ENCODE data around the gene TBC1D22A.

Gene TBC1D22A

DNA sequence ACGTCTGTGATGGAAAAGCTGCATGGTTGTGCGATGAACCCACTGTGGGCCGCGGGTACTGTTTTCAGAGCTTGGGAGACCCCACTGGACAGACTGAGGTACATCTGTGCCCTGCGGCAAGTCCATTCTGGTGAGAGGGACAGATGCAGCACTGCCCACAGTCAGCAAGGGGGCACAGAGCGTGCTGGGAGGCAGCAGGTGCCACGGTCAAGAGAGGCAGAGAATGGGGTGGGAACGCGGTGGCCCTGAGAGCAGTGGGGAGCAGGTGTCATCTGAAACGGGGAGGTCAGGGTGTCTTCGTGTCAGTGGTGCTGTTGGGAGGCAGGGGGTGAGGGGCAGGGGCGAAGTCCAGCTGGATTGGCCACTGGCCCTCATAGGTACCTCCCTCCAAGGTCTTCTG is 32.0 kb downstream of the TBC1D22A start:
- no peak for DNase-seq (ENCODE audit: low read depth in 2 of 2)

DNA sequence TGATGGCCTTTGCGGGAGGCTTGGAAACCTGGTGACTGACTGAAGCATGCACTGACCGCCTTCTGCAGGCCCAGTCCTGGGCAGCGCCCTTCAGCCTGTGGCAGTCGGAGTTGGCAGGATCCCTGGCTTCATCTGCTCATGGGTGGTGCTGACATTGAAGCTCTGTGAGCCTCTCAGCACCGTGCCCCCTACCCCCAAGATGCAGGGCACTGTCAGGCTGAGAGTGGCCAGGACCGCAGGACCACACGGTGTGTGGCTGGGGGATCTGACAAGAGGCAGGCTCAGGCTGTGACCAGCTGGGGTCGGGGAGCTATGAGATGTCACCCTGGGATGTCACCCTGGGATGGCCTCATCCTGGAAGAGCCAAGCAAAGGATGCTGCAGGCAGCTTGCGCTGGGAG is 32.7 kb downstream of the TBC1D22A start:
- DNase-seq (ENCODE audit: low read depth in 2 of 2), result no peak

GRCh38 chr22:46795845-46796565 is 33.6 kb downstream of the TBC1D22A start:
- no peak for DNase-seq (ENCODE audit: low read depth in 2 of 2)

- DNase-seq (ENCODE audit: low read depth in 2 of 2), result no peak
Measured at GRCh38 chr22:46796566-46797195, 34.2 kb downstream of the TBC1D22A start.

DNA sequence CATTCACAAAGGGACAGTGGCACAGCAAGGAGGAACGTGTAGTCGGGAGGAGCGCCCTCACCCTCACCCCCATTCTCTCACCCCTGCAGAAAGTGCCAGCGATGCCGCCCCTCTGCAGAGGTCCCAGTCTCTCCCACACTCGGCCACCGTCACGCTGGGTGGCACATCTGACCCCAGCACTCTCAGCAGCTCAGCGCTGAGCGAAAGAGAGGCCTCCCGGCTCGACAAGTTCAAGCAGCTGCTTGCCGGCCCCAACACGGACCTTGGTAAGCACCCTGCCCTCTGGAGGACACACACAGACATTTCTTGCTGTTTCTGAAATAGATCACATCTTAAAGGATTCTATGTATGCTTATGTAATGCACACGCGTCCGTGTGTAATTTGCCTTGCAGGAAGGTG is 34.9 kb downstream of the TBC1D22A start:
- no peak for DNase-seq (ENCODE audit: low read depth in 2 of 2)

DNA sequence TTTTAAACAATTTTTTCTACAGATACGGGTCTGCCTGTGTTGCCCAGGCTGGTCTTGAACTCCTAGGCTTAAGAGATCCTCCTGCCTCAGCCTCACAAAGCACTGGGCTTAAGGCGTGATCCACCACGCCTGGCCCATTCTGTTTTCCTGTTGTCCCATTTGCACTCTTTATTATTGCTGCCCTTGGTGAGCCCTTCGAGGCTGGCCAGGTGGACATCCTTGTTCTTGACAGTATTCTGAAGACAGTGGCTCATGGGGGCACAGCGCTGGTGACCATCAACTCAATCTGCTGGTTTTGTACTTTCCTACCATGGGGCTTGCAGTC is 35.6 kb downstream of the TBC1D22A start:
- DNase-seq (ENCODE audit: low read depth in 2 of 2), result no peak

DNA sequence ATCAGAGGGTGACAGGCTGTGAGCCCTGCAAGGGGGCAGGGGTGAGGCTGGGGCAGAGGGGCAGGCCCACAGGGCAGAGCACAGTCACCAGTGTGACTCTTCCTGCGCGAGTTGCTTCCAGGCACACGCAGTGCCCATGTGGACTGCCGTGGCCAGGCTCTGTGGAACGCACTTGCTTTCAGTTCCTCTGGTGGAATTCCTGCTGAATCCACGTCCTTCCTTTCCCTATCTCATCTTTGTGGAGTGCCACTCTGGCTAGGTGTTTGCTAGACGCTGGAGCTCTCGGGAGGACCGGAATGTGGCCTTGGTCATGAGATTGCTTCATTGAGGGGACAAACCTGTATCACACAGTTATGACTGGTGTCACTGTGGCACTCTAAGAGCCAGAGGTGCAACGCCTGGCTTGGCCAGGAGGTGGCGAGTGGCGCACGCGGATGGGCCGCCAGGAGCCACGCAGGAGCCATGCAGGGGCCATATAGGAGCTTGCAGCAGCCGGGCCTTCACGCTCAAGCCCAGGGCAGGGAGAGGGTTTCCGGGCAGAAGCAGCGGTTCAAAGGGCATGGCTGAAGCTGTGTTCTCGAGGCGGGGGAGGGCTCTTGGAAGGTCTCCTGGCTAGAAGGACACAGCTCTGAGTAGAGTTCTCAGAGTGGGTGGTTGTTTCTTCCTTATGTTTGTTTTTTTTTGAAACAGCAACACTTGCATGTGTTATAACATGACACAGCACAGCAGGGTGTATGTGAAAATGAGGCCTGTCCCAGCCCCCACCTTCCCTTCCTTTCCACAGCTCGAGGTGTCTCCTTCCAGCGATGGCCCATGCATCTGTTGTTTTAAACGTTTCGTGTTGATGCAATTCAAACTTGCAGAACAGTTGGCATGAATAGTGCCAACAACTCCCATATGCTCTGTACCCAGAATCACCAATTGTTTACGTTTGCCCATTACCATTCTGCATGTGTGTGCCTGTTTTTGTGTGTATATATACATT is 36.2 kb downstream of the TBC1D22A start:
- DNase-seq (ENCODE audit: low read depth in 2 of 2), result peak; percentile 67 to 69

DNA sequence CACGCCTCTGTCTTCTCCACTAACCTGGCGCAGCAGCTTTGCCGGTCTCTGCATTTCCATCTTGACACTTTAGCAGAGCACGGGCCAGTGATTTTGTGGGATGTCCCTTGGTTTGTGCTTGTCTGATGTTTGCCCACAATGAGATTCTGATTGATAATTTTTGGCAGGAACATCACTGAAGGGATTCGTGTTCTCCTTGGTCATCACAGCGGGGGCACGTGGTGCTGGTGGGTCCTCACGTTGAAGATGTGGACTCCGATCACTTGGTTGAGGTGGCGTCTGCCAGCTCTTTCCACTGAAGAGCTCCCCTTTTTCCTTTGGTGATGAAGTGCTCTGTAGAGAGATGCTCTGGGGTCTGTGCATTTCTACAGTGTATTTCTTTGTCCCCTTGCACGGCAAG is 37.2 kb downstream of the TBC1D22A start:
- DNase-seq (ENCODE audit: low read depth in 2 of 2), result no peak

DNA sequence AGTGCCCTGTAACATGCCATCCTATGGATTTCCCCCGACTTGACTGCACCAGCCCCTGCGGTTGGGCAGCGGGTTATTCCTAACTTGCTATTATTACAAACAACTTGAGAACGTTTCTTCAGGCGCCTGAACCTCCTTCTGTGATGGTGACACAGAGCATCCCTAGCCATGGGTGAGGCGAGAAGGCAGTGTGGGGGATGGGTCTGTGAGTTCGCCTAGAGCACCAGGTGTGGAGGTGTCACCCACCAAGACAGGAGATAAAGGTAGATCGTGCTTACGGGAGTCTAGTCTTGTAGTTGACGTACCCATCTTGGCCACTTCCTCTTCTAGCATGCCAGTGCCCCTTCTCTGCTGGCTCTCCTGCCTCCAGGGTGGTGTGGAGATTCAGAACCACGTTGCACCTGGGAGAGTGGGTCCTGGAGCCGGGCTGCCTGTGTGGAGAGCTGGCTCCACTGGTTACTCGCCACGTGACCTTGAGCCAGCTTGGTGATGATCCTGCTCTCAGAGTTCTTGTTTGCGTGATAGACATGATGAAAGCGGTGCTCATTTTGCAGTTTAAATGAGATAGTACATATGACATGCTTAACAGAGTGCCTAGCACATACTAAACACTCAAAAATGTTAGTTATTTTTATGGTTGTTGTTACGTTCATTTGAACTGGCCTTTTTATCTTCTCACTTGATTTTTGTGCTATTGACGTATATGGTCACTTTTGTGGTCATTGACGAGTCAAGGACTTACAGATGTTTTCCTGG is 37.8 kb downstream of the TBC1D22A start:
- no peak for DNase-seq (ENCODE audit: low read depth in 2 of 2)

GRCh38 chr22:46801331-46801811 is 38.9 kb downstream of the TBC1D22A start:
- DNase-seq (ENCODE audit: low read depth in 2 of 2), result no peak

- DNase-seq (ENCODE audit: low read depth in 2 of 2), result no peak
Measured at GRCh38 chr22:46801826-46802607, 39.6 kb downstream of the TBC1D22A start.

- DNase-seq (ENCODE audit: low read depth in 2 of 2), result no peak
Measured at GRCh38 chr22:46802608-46803027, 40.2 kb downstream of the TBC1D22A start.

- peak; percentile 57 to 61 for DNase-seq (ENCODE audit: low read depth in 2 of 2)
Measured at GRCh38 chr22:46803031-46803880, 40.8 kb downstream of the TBC1D22A start.

DNA sequence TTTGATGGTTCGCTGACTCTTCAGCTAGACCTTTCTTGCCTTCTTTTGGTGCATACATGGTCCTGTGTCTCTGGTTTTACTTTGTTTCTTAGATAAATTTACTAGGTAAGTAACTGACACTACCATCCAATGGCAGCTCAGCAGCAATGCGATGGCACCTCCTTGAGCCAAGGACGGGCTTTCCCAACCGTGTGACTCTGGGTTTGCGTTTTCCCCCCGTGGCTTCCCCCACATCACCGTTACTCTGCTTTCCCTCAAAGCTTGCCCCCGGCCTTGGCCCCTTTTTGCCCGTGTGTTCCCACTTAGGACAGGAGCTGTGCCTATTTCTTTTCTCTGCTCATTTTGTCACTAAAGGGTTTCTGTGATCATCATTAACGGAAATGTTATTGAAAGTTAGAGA is 41.5 kb downstream of the TBC1D22A start:
- DNase-seq (ENCODE audit: low read depth in 2 of 2), result no peak

GRCh38 chr22:46806794-46807193 is 44.3 kb downstream of the TBC1D22A start:
- no peak for DNase-seq (ENCODE audit: low read depth in 2 of 2)

- DNase-seq (ENCODE audit: low read depth in 2 of 2), result no peak
Measured at GRCh38 chr22:46807458-46807857, 45.0 kb downstream of the TBC1D22A start.

- no peak for DNase-seq (ENCODE audit: low read depth in 2 of 2)
Measured at GRCh38 chr22:46809153-46809885, 46.9 kb downstream of the TBC1D22A start.

GRCh38 chr22:46810856-46811786 is 48.7 kb downstream of the TBC1D22A start:
- no peak for DNase-seq (ENCODE audit: low read depth in 2 of 2)

Data from activated CD4-positive, alpha-beta T cell treated with anti-CD3 and anti-CD28 coated beads for 24 hours (primary cell).